NT2/D1 (cell line): ENCODE data around the gene SORT1.

Source experiments
- DNase-seq: peaks from one replicate; pipeline ENCODE4 v3.0.0-alpha.2; 2011; ENCODE audit warnings: low read depth, low spot score
- H3K27me3 ChIP-seq: 2 replicates; pipeline ENCODE4 v1.6.0; 2011; ENCODE audit warnings: mild to moderate bottlenecking; ENCODE audit not compliant: insufficient read length, insufficient read depth
- H3K36me3 ChIP-seq: 2 replicates; pipeline ENCODE4 v1.6.1; 2011; ENCODE audit warnings: mild to moderate bottlenecking, low read length, mixed read lengths; ENCODE audit not compliant: insufficient read depth, insufficient read length
- H3K4me1 ChIP-seq: 2 replicates; pipeline ENCODE4 v1.5.1; 2011; ENCODE audit not compliant: insufficient read depth, insufficient read length
- H3K4me3 ChIP-seq: 2 replicates; pipeline ENCODE4 v1.5.1; 2011; ENCODE audit warnings: low read depth; ENCODE audit not compliant: insufficient read length
- H3K9ac ChIP-seq: 2 replicates; pipeline ENCODE4 v1.6.0; 2011; ENCODE audit warnings: low read depth; ENCODE audit not compliant: insufficient read length
- H3K9me3 ChIP-seq: 2 replicates; pipeline ENCODE4 v1.5.1; 2011; ENCODE audit warnings: mild to moderate bottlenecking, low read length; ENCODE audit not compliant: insufficient read depth
- SUZ12 ChIP-seq: IDR thresholded peaks from 2 replicates; pipeline ENCODE4 v1.6.1; 2011; ENCODE audit not compliant: insufficient read length, insufficient read depth; ENCODE audit errors: extremely low read depth
- YY1 ChIP-seq: IDR thresholded peaks from 2 replicates; pipeline ENCODE4 v1.6.1; 2011; ENCODE audit not compliant: insufficient read length, insufficient read depth
- ZNF274 ChIP-seq: IDR thresholded peaks from 2 replicates; pipeline ENCODE4 v1.6.1; 2011; ENCODE audit warnings: mild to moderate bottlenecking, low read depth, low read length

Gene SORT1

GRCh38 chr1:109261578-109261977 lies 136.1 kb downstream of the SORT1 start:
- DNase-seq = no peak
- no peak overlapping the region for H3K9ac ChIP-seq
- H3K9me3 ChIP-seq = no peaks in the 10 kb centered on the region
- H3K4me1 ChIP-seq = peaks cover 34% of the 10 kb centered on the region
- TF ChIP-seq YY1 = no peak
- no peak for TF ChIP-seq SUZ12
- no peak for TF ChIP-seq ZNF274
- no peak overlapping the region for H3K4me3 ChIP-seq
- peaks cover 70% of the 10 kb centered on the region for H3K36me3 ChIP-seq
- no peaks in the 10 kb centered on the region for H3K27me3 ChIP-seq

GRCh38 chr1:109261006-109261405 lies 136.7 kb downstream of the SORT1 start:
- Histone ChIP-seq H3K9me3 (no peaks in the 10 kb centered on the region), H3K9ac (no peak overlapping the region), H3K4me1 (peaks cover 34% of the 10 kb centered on the region), H3K36me3 (peaks cover 67% of the 10 kb centered on the region), H3K4me3 (no peak overlapping the region), H3K27me3 (no peaks in the 10 kb centered on the region)
- DNase-seq = no peak
- TF ChIP-seq YY1 (no peak), SUZ12 (no peak), ZNF274 (no peak)

DNA sequence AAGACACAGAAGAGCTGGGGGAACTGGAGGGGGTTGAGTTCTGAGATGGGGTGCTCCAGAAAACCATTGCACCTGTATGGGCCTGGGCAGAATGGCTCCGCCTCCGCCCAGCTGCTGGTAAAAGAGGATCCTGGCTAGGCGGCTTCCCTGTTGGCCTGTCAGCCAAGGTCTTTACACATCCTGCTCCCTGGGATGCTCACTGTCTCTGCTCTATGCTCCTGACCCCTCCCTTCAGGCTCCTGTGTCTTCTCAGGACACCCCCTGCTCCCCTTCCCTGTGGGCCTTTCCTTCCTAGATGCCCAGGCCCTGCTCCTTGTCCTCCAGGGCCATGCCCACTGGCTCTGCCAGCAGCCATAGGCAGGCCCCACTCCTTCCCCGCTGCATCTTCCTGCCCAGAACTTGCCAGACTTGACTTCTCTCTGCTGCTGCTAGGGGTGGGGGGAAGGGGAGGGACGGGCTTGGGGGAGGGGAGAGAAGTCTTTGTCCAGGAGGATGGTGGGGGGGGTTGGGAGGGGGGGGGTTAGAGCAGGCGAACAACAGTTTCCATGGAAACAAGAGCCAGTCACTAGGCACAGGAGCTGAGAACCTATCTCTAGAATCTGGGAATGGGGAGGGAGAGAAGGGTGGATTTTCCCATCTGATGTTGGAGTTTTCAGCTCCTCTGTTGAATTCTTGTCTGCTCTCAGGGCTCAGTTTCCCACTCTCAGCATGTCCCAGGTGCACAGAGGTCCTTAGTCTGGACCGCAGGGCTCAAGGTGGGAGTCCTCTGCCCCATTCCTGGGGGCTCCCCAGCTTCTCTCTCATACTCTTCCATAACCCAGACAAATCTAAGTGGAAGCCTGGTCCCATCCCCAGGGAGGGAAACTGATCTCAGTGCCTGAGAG lies 137.8 kb downstream of the SORT1 start:
- TF ChIP-seq ZNF274 = no peak
- no peak for TF ChIP-seq SUZ12
- no peak for TF ChIP-seq YY1
- Histone ChIP-seq H3K9me3 (no peaks in the 10 kb centered on the region), H3K36me3 (peaks cover 56% of the 10 kb centered on the region), H3K4me3 (no peak overlapping the region), H3K4me1 (peaks cover 40% of the 10 kb centered on the region), H3K27me3 (no peaks in the 10 kb centered on the region), H3K9ac (peak overlapping the region; percentile 46)
- no peak for DNase-seq
